SK-N-SH (cell line): ENCODE results near the gene ALOXE3. TPM values are rescaled to one million over a fixed set of nuclear protein-coding genes. Genes with fewer than 3 reads are reported as not detected.

Source experiments
- CTCF ChIA-PET: fragments of 300-600, 350-600 bp; formaldehyde crosslinking; extraction: SDS; loops from one replicate; lab custom pipeline; 2021; lab: Yijun Ruan, JAX
- POLR2A ChIA-PET: fragments of 350-600 bp; sonication (Branson Sonifier 250); formaldehyde crosslinking; extraction: SDS; loops from one replicate; lab custom pipeline; 2020; ENCODE audit warnings: antibody characterized with exemption, inconsistent platforms; lab: Yijun Ruan, JAX
- DNase-seq: peaks from one replicate; pipeline ENCODE4 v3.0.0; 2012
- H2AFZ ChIP-seq: fragments of 200-600 bp; sonication (generic); 2 replicates; pipeline ENCODE4 v1.8.1; 2016; ENCODE audit warnings: antibody characterized with exemption, mild to moderate bottlenecking, low read depth
- H3F3A ChIP-seq: fragments of 200-600 bp; sonication (generic); replicated peaks from 2 replicates; pipeline ENCODE3; 2016; ENCODE audit warnings: antibody characterized with exemption, mild to moderate bottlenecking; ENCODE audit not compliant: insufficient read depth
- H3K27ac ChIP-seq, 2 experiments: fragments of 200-500 bp in 1 of 2; fragments of 200-600 bp in 1 of 2; sonication (Bioruptor generic) in 1 of 2; sonication (generic), shearing (Covaris generic) in 1 of 2; 2 replicates each; pipeline versions ENCODE4 v1.5.1 to v1.6.1; 2014 to 2016; ENCODE audit warnings: low read depth in 2 of 2, inconsistent platforms in 1 of 2, low read length in 1 of 2, mild to moderate bottlenecking in 1 of 2, mixed read lengths in 1 of 2
- H3K27me3 ChIP-seq: fragments of 200-600 bp; sonication (generic), shearing (Covaris generic); 2 replicates; pipeline ENCODE4 v1.6.1; 2016; ENCODE audit warnings: mixed run types; ENCODE audit not compliant: insufficient read depth
- H3K36me3 ChIP-seq, 2 experiments: fragments of 200-500 bp in 1 of 2; fragments of 200-600 bp in 1 of 2; sonication (Bioruptor generic) in 1 of 2; sonication (generic) in 1 of 2; replicated peaks in 1 of 2; 2 replicates each; pipeline versions ENCODE3 to v1.5.1; 2014 to 2016; ENCODE audit warnings: low read length in 1 of 2, mild to moderate bottlenecking in 1 of 2; ENCODE audit not compliant: insufficient read depth in 2 of 2, control insufficient read depth in 1 of 2
- H3K4me1 ChIP-seq, 2 experiments: fragments of 200-500 bp in 1 of 2; fragments of 200-600 bp in 1 of 2; sonication (Bioruptor generic) in 1 of 2; sonication (generic), shearing (Covaris generic) in 1 of 2; 2 replicates each; pipeline versions ENCODE4 v1.5.1 to v1.6.1; 2014 to 2016; ENCODE audit warnings: low read depth in 1 of 2, low read length in 1 of 2, mixed run types in 1 of 2; ENCODE audit not compliant: insufficient read depth in 2 of 2, control insufficient read depth in 1 of 2
- H3K4me2 ChIP-seq: fragments of 200-600 bp; sonication (generic), shearing (Covaris generic); 2 replicates; pipeline ENCODE4 v1.6.1; 2017; ENCODE audit warnings: mixed run types
- H3K4me3 ChIP-seq, 2 experiments: fragments of 200-500 bp in 1 of 2; fragments of 200-600 bp in 1 of 2; sonication (Bioruptor generic) in 1 of 2; sonication (generic), shearing (Covaris generic) in 1 of 2; 2 replicates each; pipeline versions ENCODE4 v1.5.1 to v1.8.1; 2014 to 2016; ENCODE audit warnings: low read depth in 2 of 2, inconsistent platforms in 1 of 2, low read length in 1 of 2, mild to moderate bottlenecking in 1 of 2, mixed read lengths in 1 of 2, moderate library complexity in 1 of 2
- H3K79me2 ChIP-seq: fragments of 200-600 bp; sonication (generic); 2 replicates; pipeline ENCODE4 v1.8.1; 2017; ENCODE audit warnings: mild to moderate bottlenecking; ENCODE audit not compliant: insufficient read depth
- H3K9ac ChIP-seq: fragments of 200-600 bp; sonication (generic); 2 replicates; pipeline ENCODE4 v1.6.1; 2017; ENCODE audit warnings: mixed run types
- H3K9me2 ChIP-seq: fragments of 200-600 bp; sonication (generic); 2 replicates; pipeline ENCODE4 v1.6.1; 2017; ENCODE audit warnings: mixed run types
- H3K9me3 ChIP-seq: fragments of 200-600 bp; sonication (generic); 2 replicates; pipeline ENCODE4 v1.6.1; 2017; ENCODE audit warnings: mixed run types, mild to moderate bottlenecking, moderate library complexity
- H4K20me1 ChIP-seq: fragments of 200-600 bp; sonication (generic); 2 replicates; pipeline ENCODE4 v1.6.1; 2017; ENCODE audit warnings: mild to moderate bottlenecking, mixed run types; ENCODE audit not compliant: insufficient read depth
- CHD2 ChIP-seq: fragments of 150-350 bp; IDR thresholded peaks from 2 replicates; pipeline ENCODE4 v1.6.1; 2018; ENCODE audit warnings: low read length; ENCODE audit not compliant: partially characterized antibody
- ELF1 ChIP-seq: IDR thresholded peaks from 2 replicates; pipeline ENCODE4 v1.4.0; 2012
- EP300 ChIP-seq, 2 experiments: IDR thresholded peaks; 2 replicates each; pipeline versions ENCODE4 v1.4.0 to v1.6.1; 2012; ENCODE audit warnings: borderline replicate concordance in 1 of 2, low read depth in 1 of 2, low read length in 1 of 2
- EZH2phosphoT487 ChIP-seq: fragments of 200-600 bp; sonication (generic); IDR thresholded peaks from 2 replicates; pipeline ENCODE4 v1.6.1; 2017; ENCODE audit warnings: low read depth, mixed run types, mild to moderate bottlenecking, antibody characterized with exemption, moderate library complexity, borderline replicate concordance
- FOXJ3 ChIP-seq: sonication (generic); formaldehyde crosslinking; IDR thresholded peaks from 2 replicates; pipeline ENCODE4 v1.5.1; 2020; ENCODE audit warnings: mild to moderate bottlenecking, missing genetic modification reagents
- IRF3 ChIP-seq: fragments of 150-350 bp; IDR thresholded peaks from 2 replicates; pipeline ENCODE4 v1.6.1; 2016; ENCODE audit warnings: mild to moderate bottlenecking, low read depth, low read length
- JUND ChIP-seq: IDR thresholded peaks from 2 replicates; pipeline ENCODE4 v1.4.0; 2012
- MEF2A ChIP-seq: IDR thresholded peaks from 2 replicates; pipeline ENCODE4 v1.4.0; 2012; ENCODE audit warnings: low read depth, borderline replicate concordance
- NFIC ChIP-seq: IDR thresholded peaks from 2 replicates; pipeline ENCODE4 v1.4.0; 2012; ENCODE audit warnings: borderline replicate concordance
- NRF1 ChIP-seq: IDR thresholded peaks from 2 replicates; pipeline ENCODE4 v1.6.1; 2012; ENCODE audit warnings: low read depth, mild to moderate bottlenecking, low read length
- POLR2AphosphoS5 ChIP-seq: IDR thresholded peaks from 2 replicates; pipeline ENCODE4 v1.6.1; 2012; ENCODE audit warnings: low read depth, low read length
- RFX5 ChIP-seq: IDR thresholded peaks from 2 replicates; pipeline ENCODE4 v1.6.1; 2012; ENCODE audit warnings: mild to moderate bottlenecking, improper control_type of control experiment, low read length
- SIN3A ChIP-seq: IDR thresholded peaks from 2 replicates; pipeline ENCODE4 v1.6.1; 2012; ENCODE audit warnings: low read depth, mild to moderate bottlenecking, low read length, moderate library complexity, borderline replicate concordance
- SMC3 ChIP-seq: IDR thresholded peaks from 2 replicates; pipeline ENCODE4 v1.6.1; 2012; ENCODE audit warnings: low read depth, low read length, improper control_type of control experiment
- TAF1 ChIP-seq: IDR thresholded peaks from 2 replicates; pipeline ENCODE4 v1.6.1; 2012; ENCODE audit warnings: low read depth, mild to moderate bottlenecking, low read length, moderate library complexity, borderline replicate concordance
- USF2 ChIP-seq: fragments of 150-350 bp; IDR thresholded peaks from 2 replicates; pipeline ENCODE4 v1.6.1; 2017; ENCODE audit warnings: antibody characterized with exemption, low read length, low read depth, borderline replicate concordance
- YY1 ChIP-seq: IDR thresholded peaks from 2 replicates; pipeline ENCODE4 v1.4.0; 2012; ENCODE audit warnings: low read depth, mild to moderate bottlenecking
- WGBS: methylation state at CpG from one replicate; pipeline ENCODE4 v1.1.6; 2017; ENCODE audit warnings: low lambda C conversion rate; 5-methylcytosine and 5-hydroxymethylcytosine counted together
- polyA plus RNA-seq, 3 experiments: library from polyadenylated mRNA; depleted of rRNA; stranded (reverse); fragments of >200 nt; gene quantifications; 2 replicates each; pipeline ENCODE4 v1.2.3, GENCODE V29; 2012

Gene ALOXE3
- polyA plus RNA-seq, 1 of the 3 experiments (the other 2 are of a cell fraction): 0.46 TPM

GRCh38 chr17:8153031-8153451, 34.7 kb upstream of the ALOXE3 start:
- peaks cover 26% of the 10 kb centered on the region for H3K79me2 ChIP-seq
- no peak for DNase-seq
- H3K9ac ChIP-seq: peak overlapping the region; percentile 98
- H3K27me3 ChIP-seq: no peaks in the 10 kb centered on the region
- H3K36me3 ChIP-seq: peaks cover 7 to 19% of the 10 kb centered on the region in 2 experiments
- H4K20me1 ChIP-seq: peaks cover 9% of the 10 kb centered on the region; the same call in 1 of the 2 replicates
- 94% methylated on average over 7 of the region's 7 CpGs for WGBS
- no peak for TF ChIP-seq TAF1
- TF ChIP-seq YY1: no peak
- no peak for TF ChIP-seq EZH2phosphoT487
- no peak for TF ChIP-seq ELF1
- no peak for TF ChIP-seq POLR2AphosphoS5
- TF ChIP-seq SIN3A: no peak
- TF ChIP-seq RFX5: no peak
- no peak for TF ChIP-seq SMC3
- TF ChIP-seq USF2: no peak
- TF ChIP-seq NRF1: no peak
- no peak for TF ChIP-seq MEF2A
- no peak for TF ChIP-seq NFIC
- TF ChIP-seq JUND: no peak
- TF ChIP-seq FOXJ3 (CRISPR knock-in tag): no peak
- TF ChIP-seq CHD2: no peak
- TF ChIP-seq IRF3: no peak
- TF ChIP-seq EP300 (IDR thresholded peaks at IDR 0.05; ENCODE audit: borderline replicate concordance in 1 of 2, low read depth in 1 of 2, low read length in 1 of 2): no peak
- H2AFZ ChIP-seq: no peak overlapping the region
- peaks cover 36 to 47% of the 10 kb centered on the region in 2 experiments; a peak in 3 of 4 replicates for H3K4me1 ChIP-seq
- CTCF ChIA-PET: interaction anchor here (1.2 to 1.3 kb wide), 2 partner anchors 15 to 79 kb away, joined by 3 to 4 read pairs; no protein-coding TSS in a partner anchor
- H3K27ac ChIP-seq: peak overlapping the region; percentile 85 to 95
- H3K9me3 ChIP-seq: no peaks in the 10 kb centered on the region
- H3K9me2 ChIP-seq: no peaks in the 10 kb centered on the region
- H3F3A ChIP-seq: peaks cover 25% of the 10 kb centered on the region
- H3K4me2 ChIP-seq: peak overlapping the region; percentile 95
- H3K4me3 ChIP-seq: no peak overlapping the region
- POLR2A ChIA-PET: no interaction called here
